Testis (tissue), 3 donors: ENCODE results near the gene RPS2. TPM values are rescaled to one million over a fixed set of nuclear protein-coding genes. Genes with fewer than 3 reads are reported as not detected.
A peak's percentile ranks its signal among the peaks of the same experiment; 100 is the strongest.

Experiments used
- DNase-seq: peaks from one replicate; pipeline ENCODE4 v3.0.0-alpha.2; 2019
- H3K27ac ChIP-seq, 2 donors: fragments of 200-600 bp; sonication (generic); one replicate each; pipeline ENCODE4 v1.5.1; 2019
- H3K27me3 ChIP-seq: fragments of 200-600 bp; sonication (generic); one replicate; pipeline ENCODE4 v1.5.1; 2019
- H3K36me3 ChIP-seq: fragments of 200-600 bp; sonication (generic); one replicate; pipeline ENCODE4 v1.5.1; 2017; ENCODE audit warnings: low read depth; ENCODE audit errors: missing control alignments
- H3K4me1 ChIP-seq: fragments of 200-600 bp; sonication (generic); one replicate; pipeline ENCODE4 v1.5.1; 2019
- H3K4me3 ChIP-seq, 2 donors: fragments of 200-600 bp; sonication (generic); one replicate each; pipeline ENCODE4 v1.5.1; 2017 to 2019
- H3K9me3 ChIP-seq: fragments of 200-600 bp; sonication (generic); one replicate; pipeline ENCODE4 v1.5.1; 2017
- CTCF ChIP-seq, 3 experiments: fragments of 450-650 bp in 2 of 3; fragments of 200-600 bp in 1 of 3; sonication (generic) in 1 of 3; IDR thresholded peaks; one replicate each; pipeline ENCODE4 v1.5.1; 2016 to 2019; ENCODE audit warnings: antibody characterized with exemption in 3 of 3, mild to moderate bottlenecking in 2 of 3, moderate library complexity in 1 of 3
- POLR2A ChIP-seq: fragments of 450-650 bp; IDR thresholded peaks from one replicate; pipeline ENCODE4 v1.6.1; 2017; ENCODE audit warnings: antibody characterized with exemption, mild to moderate bottlenecking, moderate library complexity
- WGBS, 2 donors: methylation state at CpG; one replicate each; pipeline ENCODE4 v1.1.5; 2018; 5-methylcytosine and 5-hydroxymethylcytosine counted together
- intact Hi-C: fragments of 100-400 bp; cut with DNase I; formaldehyde crosslinking; loops from one replicate; pipeline ENCODE4 v1.15.1; 2023; ENCODE audit warnings: low total_unique reads
- polyA plus RNA-seq: library from polyadenylated mRNA; stranded (reverse); fragments of 350-450 nt; fragmentation: Illumina TruSeq; extraction: RNeasy Lipid Tissue Mini Kit (QIAGEN cat#74804); gene quantifications from one replicate; pipeline ENCODE4 v1.2.3, GENCODE V29; 2014; ENCODE audit warnings: low read depth, low replicate concordance; ENCODE audit not compliant: insufficient read depth
- total RNA-seq, 2 donors: library from RNA; depleted of rRNA; stranded (reverse); fragments of >200 nt; gene quantifications; one replicate each; pipeline ENCODE4 v1.2.3, GENCODE V29; 2016

RPS2 gene
- total and polyA plus RNA-seq, 3 donors from 2014 or later, result 744 to 1,779 (median 1,272) TPM

DNA sequence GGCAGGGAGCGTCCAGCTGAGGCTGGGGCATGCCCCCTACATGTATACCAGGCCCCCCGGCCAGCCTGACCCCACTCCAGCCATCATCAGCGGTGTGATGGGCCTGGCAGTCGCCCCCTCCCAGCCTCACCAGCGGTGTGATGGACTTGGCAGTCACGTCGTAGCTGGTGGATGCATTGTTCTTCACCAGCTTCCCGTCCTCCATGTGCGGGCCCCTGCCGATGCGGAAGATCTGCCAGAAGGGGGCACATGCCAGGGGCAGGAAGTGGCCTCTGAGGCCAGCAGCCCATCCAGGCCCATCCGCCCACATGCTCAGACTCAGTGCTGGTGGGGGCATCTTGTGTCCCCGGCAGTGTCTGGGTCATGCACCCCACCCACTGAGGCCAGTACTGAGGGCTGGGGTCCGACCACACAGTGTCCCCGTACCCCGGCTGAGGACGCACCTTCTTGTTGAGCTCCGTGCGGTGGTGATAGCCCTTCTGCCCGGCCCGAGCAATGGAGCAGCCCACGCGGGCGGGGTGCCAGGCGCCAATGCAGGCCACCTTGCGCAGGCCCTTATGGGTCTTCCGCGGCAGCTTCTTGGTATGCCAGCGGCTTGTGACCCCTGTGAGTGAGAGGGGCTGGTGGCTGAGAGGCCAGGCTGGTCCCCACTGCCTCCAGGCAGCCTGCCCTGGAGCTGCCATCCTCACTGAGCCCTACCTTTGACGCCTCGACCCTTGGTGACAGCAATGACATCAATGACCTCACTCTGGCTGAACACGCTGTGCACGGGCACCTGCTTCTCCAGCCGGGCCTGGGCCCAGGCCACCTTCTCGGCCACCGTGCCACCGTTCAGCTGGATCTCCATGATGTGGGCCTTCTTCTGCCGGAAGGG is 17.9 kb downstream of the RPS2 start:
- 80 to 89% methylated on average over 14 to 35 of the region's 38 CpGs for WGBS, 2 donors
- intact Hi-C loops, result no loop called here
- Histone ChIP-seq H3K4me1 (peaks cover 14% of the 10 kb centered on the region), H3K36me3 (no peaks in the 10 kb centered on the region), H3K27me3 (no peaks in the 10 kb centered on the region), H3K9me3 (no peaks in the 10 kb centered on the region), H3K4me3 (no peak overlapping the region), H3K27ac (no peak overlapping the region)
- DNase-seq, result no peak
- TF ChIP-seq POLR2A, result no peak
- TF ChIP-seq CTCF (IDR thresholded peaks at IDR 0.05), result no peak

DNA sequence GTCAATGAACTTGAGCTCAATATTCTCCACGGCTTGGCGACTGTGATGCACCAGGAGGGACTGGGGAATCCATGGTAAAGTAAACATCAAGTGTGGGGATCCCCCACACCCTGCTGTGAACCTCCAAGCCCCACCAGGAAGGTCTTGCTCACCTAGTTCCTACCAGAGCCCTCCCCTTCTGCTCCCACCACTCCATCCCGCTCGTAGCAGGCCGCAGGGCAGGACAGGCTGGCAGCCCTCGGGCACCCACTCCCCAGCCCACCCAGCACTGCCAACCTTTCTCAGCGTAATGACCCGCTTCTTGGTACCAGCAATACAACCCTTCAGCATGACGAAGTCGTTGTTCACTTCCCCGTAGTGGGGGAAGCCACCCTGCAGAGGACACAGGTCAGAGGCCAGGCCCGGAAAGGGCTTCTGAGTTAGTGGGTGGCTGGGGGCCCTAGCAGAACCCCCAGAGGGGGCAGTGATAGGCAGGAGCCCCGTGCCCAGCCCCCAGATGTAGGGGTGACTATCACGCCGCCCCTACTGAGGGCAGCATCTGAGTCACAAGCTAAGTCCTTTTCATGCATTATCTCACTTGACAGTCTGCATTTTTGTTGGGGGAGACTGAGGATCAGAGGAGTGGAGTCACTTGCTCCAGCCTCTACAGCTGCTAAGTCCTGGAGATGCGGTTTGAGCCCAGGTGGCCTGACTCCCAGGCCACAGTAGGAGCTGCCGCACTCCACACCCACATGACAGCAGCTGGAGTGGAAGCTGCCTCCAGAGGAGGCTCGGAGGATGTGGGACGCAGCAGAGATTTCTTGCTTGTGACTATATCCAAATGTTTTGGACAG is 18.9 kb downstream of the RPS2 start:
- H3K4me1 ChIP-seq, result peaks cover 16% of the 10 kb centered on the region
- no peak overlapping the region for H3K4me3 ChIP-seq
- H3K9me3 ChIP-seq, result no peaks in the 10 kb centered on the region
- intact Hi-C loops, result no loop called here
- H3K27me3 ChIP-seq, result no peaks in the 10 kb centered on the region
- DNase-seq, result no peak
- 83 to 91% methylated on average over 12 to 19 of the region's 19 CpGs for WGBS, 2 donors
- TF ChIP-seq POLR2A (no peak), CTCF (IDR thresholded peaks at IDR 0.05) (no peak)
- H3K27ac ChIP-seq, result no peak overlapping the region
- H3K36me3 ChIP-seq, result no peaks in the 10 kb centered on the region

DNA sequence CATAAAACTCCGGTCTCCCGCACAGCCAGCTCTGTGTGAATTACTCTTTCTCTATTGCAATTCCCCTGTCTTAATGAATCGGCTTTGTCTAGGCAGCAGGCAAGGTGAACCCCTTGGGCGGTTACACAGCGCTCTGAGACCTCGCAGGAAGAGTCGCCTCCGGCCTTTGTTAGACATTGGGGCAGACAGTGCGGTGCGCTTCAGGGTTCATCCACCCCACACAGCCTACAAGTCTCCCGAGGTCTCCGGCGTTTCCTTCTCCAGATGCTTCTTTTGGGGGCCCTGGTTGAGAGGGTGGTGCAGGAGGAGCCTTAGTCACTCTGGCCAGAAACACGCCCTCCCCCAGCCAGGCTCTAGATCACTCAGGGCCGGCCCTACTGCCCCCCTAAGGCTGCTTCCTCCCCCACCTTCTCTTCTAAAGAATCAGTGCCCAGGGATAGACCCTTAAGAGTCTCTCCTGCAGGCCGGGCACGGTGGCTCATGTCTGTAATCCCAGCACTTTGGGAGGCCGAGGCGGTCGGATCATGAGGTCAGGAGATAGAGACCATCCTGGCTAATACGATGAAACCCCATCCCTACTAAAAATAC is 19.9 kb downstream of the RPS2 start:
- TF ChIP-seq POLR2A, result no peak
- H3K4me1 ChIP-seq, result peaks cover 16% of the 10 kb centered on the region
- intact Hi-C loops, result no loop called here
- H3K4me3 ChIP-seq, result no peak overlapping the region
- WGBS, 2 donors, result 83 to 90% methylated on average over 17 to 21 of the region's 21 CpGs
- H3K27me3 ChIP-seq, result no peaks in the 10 kb centered on the region
- no peaks in the 10 kb centered on the region for H3K36me3 ChIP-seq
- H3K27ac ChIP-seq, result no peak overlapping the region
- H3K9me3 ChIP-seq, result no peaks in the 10 kb centered on the region
- no peak for DNase-seq

- 1 to 3% methylated on average over 11 to 76 of the region's 77 CpGs for WGBS, 2 donors
- Histone ChIP-seq H3K27ac (peak within 1 kb of the TSS; percentile 46 to 64), H3K9me3 (no peaks in the 10 kb centered on the region)
These were observed 21.6 kb downstream of the RPS2 start, which contains the start of gene MSRB1 for GRCh38 chr16:1942810-1943726. Gene MSRB1, minus strand, starts transcription at chr16:1943199. Its CDS starts 43 bp downstream, at chr16:1943156.

More at GRCh38 chr16:1942810-1943726, 21.6 kb downstream of the RPS2 start, which contains the start of gene MSRB1:
- peak; percentile 100 for DNase-seq
- H3K4me3 ChIP-seq, result peak within 1 kb of the TSS; percentile 85 to 89
- intact Hi-C loops, result no loop called here
- TF ChIP-seq CTCF (IDR thresholded peaks at IDR 0.05), result no peak
- peak; percentile 23 for TF ChIP-seq POLR2A
- H3K4me1 ChIP-seq, result peaks cover 16% of the 10 kb centered on the region
- no peaks in the 10 kb centered on the region for H3K36me3 ChIP-seq
- H3K27me3 ChIP-seq, result no peaks in the 10 kb centered on the region
